ENCODE data around the gene SLC6A6. TPM values are rescaled to one million over a fixed set of nuclear protein-coding genes. Genes with fewer than 3 reads are reported as not detected.

SLC6A6 gene
- polyA plus RNA-seq, 1 of the 3 experiments (the other 2 are of a cell fraction): 19.1 TPM

DNA sequence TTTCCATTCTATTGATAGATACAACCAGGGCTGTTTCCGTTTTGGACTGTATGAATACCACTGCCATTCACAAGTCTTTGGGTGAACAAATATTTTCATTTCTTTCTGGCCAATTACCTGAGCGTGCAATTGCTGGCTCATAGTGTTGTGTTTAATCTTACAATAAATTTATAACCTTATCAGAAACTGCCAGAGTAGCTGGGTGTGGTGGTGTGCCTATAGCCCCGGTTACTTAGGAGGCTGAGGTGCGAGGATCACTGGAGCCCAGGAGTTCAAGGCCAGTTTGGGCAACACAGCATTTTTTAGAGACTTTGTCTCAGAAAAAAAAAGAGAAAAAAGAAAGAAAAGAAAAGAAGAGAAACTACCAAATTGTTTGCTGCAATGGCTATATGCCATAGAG is 5.4 kb upstream of the SLC6A6 start:
- no peak overlapping the region for H3K4me2 ChIP-seq
- H3K4me1 ChIP-seq (ENCODE audit: control insufficient read depth in 1 of 2, insufficient read depth in 2 of 2, low read depth in 1 of 2, low read length in 1 of 2): peaks cover 0 to 12% of the 10 kb centered on the region in 2 experiments; a peak in 1 of 4 replicates
- 92% methylated on average over 4 of the region's 4 CpGs for WGBS (ENCODE audit: low lambda C conversion rate)
- H3K9me2 ChIP-seq: no peaks in the 10 kb centered on the region
- H3K27me3 ChIP-seq (ENCODE audit: insufficient read depth): no peaks in the 10 kb centered on the region
- no peaks in the 10 kb centered on the region for H3K79me2 ChIP-seq (ENCODE audit: insufficient read depth)
- H2AFZ ChIP-seq (ENCODE audit: low read depth): no peak overlapping the region
- peaks cover 13% of the 10 kb centered on the region for H3F3A ChIP-seq (replicated peaks; ENCODE audit: insufficient read depth)
- no peaks in the 10 kb centered on the region for H3K9me3 ChIP-seq
- H4K20me1 ChIP-seq (ENCODE audit: insufficient read depth): no peaks in the 10 kb centered on the region
- H3K9ac ChIP-seq: no peak overlapping the region
- H3K4me3 ChIP-seq (ENCODE audit: low read depth in 2 of 2, low read length in 1 of 2): no peak overlapping the region
- POLR2A ChIA-PET: no interaction called here
- TF ChIP-seq, protein P1, sequence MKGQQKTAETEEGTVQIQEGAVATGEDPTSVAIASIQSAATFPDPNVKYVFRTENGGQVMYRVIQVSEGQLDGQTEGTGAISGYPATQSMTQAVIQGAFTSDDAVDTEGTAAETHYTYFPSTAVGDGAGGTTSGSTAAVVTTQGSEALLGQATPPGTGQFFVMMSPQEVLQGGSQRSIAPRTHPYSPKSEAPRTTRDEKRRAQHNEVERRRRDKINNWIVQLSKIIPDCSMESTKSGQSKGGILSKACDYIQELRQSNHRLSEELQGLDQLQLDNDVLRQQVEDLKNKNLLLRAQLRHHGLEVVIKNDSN (IDR thresholded peaks at IDR 0.05; ENCODE audit: borderline replicate concordance, low read depth): no peak
- TF ChIP-seq CHD2 (IDR thresholded peaks at IDR 0.05; ENCODE audit: low read length, partially characterized antibody): no peak
- no peak for TF ChIP-seq TAF1 (IDR thresholded peaks at IDR 0.05; ENCODE audit: borderline replicate concordance, low read depth, low read length)
- TF ChIP-seq EP300 (IDR thresholded peaks at IDR 0.05; ENCODE audit: borderline replicate concordance in 1 of 2, low read depth in 1 of 2, low read length in 1 of 2): no peak
- no peak for TF ChIP-seq POLR2AphosphoS5 (IDR thresholded peaks at IDR 0.05; ENCODE audit: low read depth, low read length)
- no peak for TF ChIP-seq NFIC (IDR thresholded peaks at IDR 0.05; ENCODE audit: borderline replicate concordance)
- no peak for TF ChIP-seq GATA2 (CRISPR knock-in tag; IDR thresholded peaks at IDR 0.05)
- TF ChIP-seq GABPA (IDR thresholded peaks at IDR 0.05; ENCODE audit: low read depth): no peak
- TF ChIP-seq SIN3A (IDR thresholded peaks at IDR 0.05; ENCODE audit: borderline replicate concordance, low read depth, low read length): no peak
- TF ChIP-seq TCF12 (IDR thresholded peaks at IDR 0.05): no peak
- TF ChIP-seq, protein P2, sequence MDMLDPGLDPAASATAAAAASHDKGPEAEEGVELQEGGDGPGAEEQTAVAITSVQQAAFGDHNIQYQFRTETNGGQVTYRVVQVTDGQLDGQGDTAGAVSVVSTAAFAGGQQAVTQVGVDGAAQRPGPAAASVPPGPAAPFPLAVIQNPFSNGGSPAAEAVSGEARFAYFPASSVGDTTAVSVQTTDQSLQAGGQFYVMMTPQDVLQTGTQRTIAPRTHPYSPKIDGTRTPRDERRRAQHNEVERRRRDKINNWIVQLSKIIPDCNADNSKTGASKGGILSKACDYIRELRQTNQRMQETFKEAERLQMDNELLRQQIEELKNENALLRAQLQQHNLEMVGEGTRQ (IDR thresholded peaks at IDR 0.05; ENCODE audit: borderline replicate concordance, low read depth, low read length): no peak
- TF ChIP-seq MEF2A (IDR thresholded peaks at IDR 0.05; ENCODE audit: borderline replicate concordance, low read depth): no peak
- TF ChIP-seq, protein P3, sequence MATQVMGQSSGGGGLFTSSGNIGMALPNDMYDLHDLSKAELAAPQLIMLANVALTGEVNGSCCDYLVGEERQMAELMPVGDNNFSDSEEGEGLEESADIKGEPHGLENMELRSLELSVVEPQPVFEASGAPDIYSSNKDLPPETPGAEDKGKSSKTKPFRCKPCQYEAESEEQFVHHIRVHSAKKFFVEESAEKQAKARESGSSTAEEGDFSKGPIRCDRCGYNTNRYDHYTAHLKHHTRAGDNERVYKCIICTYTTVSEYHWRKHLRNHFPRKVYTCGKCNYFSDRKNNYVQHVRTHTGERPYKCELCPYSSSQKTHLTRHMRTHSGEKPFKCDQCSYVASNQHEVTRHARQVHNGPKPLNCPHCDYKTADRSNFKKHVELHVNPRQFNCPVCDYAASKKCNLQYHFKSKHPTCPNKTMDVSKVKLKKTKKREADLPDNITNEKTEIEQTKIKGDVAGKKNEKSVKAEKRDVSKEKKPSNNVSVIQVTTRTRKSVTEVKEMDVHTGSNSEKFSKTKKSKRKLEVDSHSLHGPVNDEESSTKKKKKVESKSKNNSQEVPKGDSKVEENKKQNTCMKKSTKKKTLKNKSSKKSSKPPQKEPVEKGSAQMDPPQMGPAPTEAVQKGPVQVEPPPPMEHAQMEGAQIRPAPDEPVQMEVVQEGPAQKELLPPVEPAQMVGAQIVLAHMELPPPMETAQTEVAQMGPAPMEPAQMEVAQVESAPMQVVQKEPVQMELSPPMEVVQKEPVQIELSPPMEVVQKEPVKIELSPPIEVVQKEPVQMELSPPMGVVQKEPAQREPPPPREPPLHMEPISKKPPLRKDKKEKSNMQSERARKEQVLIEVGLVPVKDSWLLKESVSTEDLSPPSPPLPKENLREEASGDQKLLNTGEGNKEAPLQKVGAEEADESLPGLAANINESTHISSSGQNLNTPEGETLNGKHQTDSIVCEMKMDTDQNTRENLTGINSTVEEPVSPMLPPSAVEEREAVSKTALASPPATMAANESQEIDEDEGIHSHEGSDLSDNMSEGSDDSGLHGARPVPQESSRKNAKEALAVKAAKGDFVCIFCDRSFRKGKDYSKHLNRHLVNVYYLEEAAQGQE (IDR thresholded peaks at IDR 0.05; ENCODE audit: low read depth, low read length): no peak
- TF ChIP-seq, protein P4, sequence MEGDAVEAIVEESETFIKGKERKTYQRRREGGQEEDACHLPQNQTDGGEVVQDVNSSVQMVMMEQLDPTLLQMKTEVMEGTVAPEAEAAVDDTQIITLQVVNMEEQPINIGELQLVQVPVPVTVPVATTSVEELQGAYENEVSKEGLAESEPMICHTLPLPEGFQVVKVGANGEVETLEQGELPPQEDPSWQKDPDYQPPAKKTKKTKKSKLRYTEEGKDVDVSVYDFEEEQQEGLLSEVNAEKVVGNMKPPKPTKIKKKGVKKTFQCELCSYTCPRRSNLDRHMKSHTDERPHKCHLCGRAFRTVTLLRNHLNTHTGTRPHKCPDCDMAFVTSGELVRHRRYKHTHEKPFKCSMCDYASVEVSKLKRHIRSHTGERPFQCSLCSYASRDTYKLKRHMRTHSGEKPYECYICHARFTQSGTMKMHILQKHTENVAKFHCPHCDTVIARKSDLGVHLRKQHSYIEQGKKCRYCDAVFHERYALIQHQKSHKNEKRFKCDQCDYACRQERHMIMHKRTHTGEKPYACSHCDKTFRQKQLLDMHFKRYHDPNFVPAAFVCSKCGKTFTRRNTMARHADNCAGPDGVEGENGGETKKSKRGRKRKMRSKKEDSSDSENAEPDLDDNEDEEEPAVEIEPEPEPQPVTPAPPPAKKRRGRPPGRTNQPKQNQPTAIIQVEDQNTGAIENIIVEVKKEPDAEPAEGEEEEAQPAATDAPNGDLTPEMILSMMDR (IDR thresholded peaks at IDR 0.05): no peak
- TF ChIP-seq RCOR1 (IDR thresholded peaks at IDR 0.05; ENCODE audit: low read length): no peak
- TF ChIP-seq, protein P5, sequence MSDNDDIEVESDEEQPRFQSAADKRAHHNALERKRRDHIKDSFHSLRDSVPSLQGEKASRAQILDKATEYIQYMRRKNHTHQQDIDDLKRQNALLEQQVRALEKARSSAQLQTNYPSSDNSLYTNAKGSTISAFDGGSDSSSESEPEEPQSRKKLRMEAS (IDR thresholded peaks at IDR 0.05; ENCODE audit: low read depth): no peak
- CTCF ChIA-PET: no interaction called here
- no peak overlapping the region for H3K27ac ChIP-seq (ENCODE audit: low read depth in 2 of 2, low read length in 1 of 2)
- DNase-seq: no peak
- no peaks in the 10 kb centered on the region for H3K36me3 ChIP-seq (replicated peaks in 1 of 2; ENCODE audit: control insufficient read depth in 1 of 2, insufficient read depth in 2 of 2, low read length in 1 of 2)

Measured in SK-N-SH (cell line).